Activated CD4-positive, alpha-beta T cell treated with anti-CD3 and anti-CD28 coated beads, Interleukin-2, amount 10 ng/mL, durations not matched to agents 7 days and 5 days (primary cell): ENCODE results near the gene C1orf105. TPM values are rescaled to one million over a fixed set of nuclear protein-coding genes. Genes with fewer than 3 reads are reported as not detected.

Experiments used
- CTCF ChIA-PET: fragments of 350-600 bp; sonication (Branson Sonifier 250); formaldehyde crosslinking; loops from one replicate; lab custom pipeline; 2021; ENCODE audit warnings: antibody characterized with exemption; lab: Charles Lee
- POLR2A ChIA-PET: fragments of 350-600 bp; sonication (Branson Sonifier 250); formaldehyde crosslinking; loops from one replicate; lab custom pipeline; 2021; ENCODE audit warnings: antibody characterized with exemption; lab: Charles Lee
- DNase-seq: peaks from one replicate; pipeline ENCODE4 v3.0.0-alpha.2; 2020
- H3K27ac Mint-ChIP-seq: one replicate; pipeline ENCODE4 v1.8.0; 2021; ENCODE audit warnings: mild to moderate bottlenecking, moderate library complexity, mixed read lengths
- H3K27me3 Mint-ChIP-seq: one replicate; pipeline ENCODE4 v1.8.0; 2021; ENCODE audit warnings: mixed read lengths
- H3K36me3 Mint-ChIP-seq: one replicate; pipeline ENCODE4 v1.8.0; 2021; ENCODE audit warnings: low read depth, mixed read lengths
- H3K4me1 Mint-ChIP-seq: one replicate; pipeline ENCODE4 v1.8.0; 2021; ENCODE audit warnings: mixed read lengths
- H3K4me3 Mint-ChIP-seq: one replicate; pipeline ENCODE4 v1.8.0; 2021; ENCODE audit warnings: mild to moderate bottlenecking, moderate library complexity, mixed read lengths
- H3K9me3 Mint-ChIP-seq: one replicate; pipeline ENCODE4 v1.8.0; 2021; ENCODE audit warnings: mixed read lengths
- total RNA-seq, 2 experiments: library from RNA; stranded (reverse); gene quantifications; one replicate each; pipeline ENCODE4 v1.2.3, GENCODE V29; 2021

The C1orf105 gene
- total RNA-seq, 2 experiments from 2014 or later = not detected

DNA sequence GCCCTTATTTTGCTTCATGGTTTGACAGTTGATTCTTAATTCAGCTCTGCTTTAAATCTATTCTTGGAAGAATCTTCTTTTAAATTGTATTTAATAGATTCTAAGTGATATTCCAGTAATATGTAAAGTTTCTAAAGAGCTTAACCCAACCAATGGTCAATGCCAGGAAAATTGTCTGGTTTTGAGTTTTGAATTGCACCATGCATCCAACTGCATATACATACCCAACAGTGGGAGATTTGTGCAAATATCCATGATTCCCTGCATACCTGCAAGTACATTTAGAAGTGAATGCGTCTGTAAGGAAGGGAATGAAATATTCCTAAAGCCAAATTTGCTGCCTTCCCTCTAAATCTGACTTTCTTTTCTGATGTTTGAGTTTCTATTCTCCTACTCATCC, 35.8 kb upstream of the C1orf105 start:
- Mint-ChIP-seq H3K4me1 (peaks cover 25% of the 10 kb centered on the region), H3K27me3 (peaks cover 2% of the 10 kb centered on the region), H3K27ac (no peak overlapping the region), H3K4me3 (no peak overlapping the region), H3K36me3 (peaks cover 7% of the 10 kb centered on the region), H3K9me3 (peaks cover 3% of the 10 kb centered on the region)
- DNase-seq = no peak
- POLR2A ChIA-PET = no interaction called here
- CTCF ChIA-PET = no interaction called here

DNA sequence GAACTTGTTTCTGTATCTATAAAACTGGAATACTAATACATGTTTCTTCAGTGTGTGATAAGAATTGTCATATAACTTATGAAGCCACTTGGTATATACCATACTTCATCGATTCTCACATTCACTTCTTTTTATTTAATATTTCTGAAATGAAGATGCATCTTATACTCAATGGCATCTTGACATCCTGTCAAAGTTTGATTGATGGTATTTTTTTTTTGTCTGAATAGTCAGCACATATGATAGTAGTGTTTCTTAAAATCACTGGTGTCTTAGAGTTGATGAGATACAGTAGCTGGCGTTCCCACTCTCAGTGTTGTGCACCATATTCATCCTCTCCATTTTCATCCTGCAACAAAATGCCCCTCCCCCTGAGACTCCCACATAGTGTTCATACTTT, 34.4 kb upstream of the C1orf105 start:
- peaks cover 9% of the 10 kb centered on the region for H3K36me3 Mint-ChIP-seq
- no peak overlapping the region for H3K4me3 Mint-ChIP-seq
- CTCF ChIA-PET = interaction anchor here (1.1 kb wide), 1 partner anchor 12 kb away, joined by 3 read pairs; no protein-coding TSS in a partner anchor
- H3K27me3 Mint-ChIP-seq = peaks cover 2% of the 10 kb centered on the region
- DNase-seq = no peak
- POLR2A ChIA-PET = no interaction called here
- peaks cover 18% of the 10 kb centered on the region for H3K4me1 Mint-ChIP-seq
- no peak overlapping the region for H3K27ac Mint-ChIP-seq
- peaks cover 3% of the 10 kb centered on the region for H3K9me3 Mint-ChIP-seq

DNA sequence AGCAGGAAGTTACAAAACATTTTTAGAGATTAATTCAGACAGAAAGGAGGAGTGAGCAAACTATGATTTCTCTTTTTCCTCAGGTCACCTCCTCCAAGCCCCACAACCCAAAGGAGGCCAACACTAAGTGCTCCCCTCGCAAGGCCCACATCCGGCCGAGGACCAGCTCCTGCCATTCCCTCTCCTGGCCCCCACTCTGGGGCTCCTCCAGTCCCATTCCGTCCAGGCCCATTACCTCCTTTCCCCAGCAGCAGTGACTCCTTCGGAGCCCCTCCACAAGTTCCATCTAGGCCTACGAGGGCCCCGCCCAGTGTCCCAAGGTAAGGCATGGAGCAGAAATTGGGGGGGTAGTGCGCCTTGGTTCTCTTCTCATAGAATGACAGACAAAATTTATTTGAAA, 32.0 kb upstream of the C1orf105 start:
- H3K27ac Mint-ChIP-seq = no peak overlapping the region
- H3K4me1 Mint-ChIP-seq = peaks cover 21% of the 10 kb centered on the region
- peaks cover 6% of the 10 kb centered on the region for H3K36me3 Mint-ChIP-seq
- POLR2A ChIA-PET = no interaction called here
- CTCF ChIA-PET = interaction anchor here (0.7 kb wide), 1 partner anchor 78 kb away, joined by 3 read pairs; no protein-coding TSS in a partner anchor
- peaks cover 3% of the 10 kb centered on the region for H3K9me3 Mint-ChIP-seq
- H3K27me3 Mint-ChIP-seq = peaks cover 2% of the 10 kb centered on the region
- no peak for DNase-seq
- H3K4me3 Mint-ChIP-seq = no peak overlapping the region

DNA sequence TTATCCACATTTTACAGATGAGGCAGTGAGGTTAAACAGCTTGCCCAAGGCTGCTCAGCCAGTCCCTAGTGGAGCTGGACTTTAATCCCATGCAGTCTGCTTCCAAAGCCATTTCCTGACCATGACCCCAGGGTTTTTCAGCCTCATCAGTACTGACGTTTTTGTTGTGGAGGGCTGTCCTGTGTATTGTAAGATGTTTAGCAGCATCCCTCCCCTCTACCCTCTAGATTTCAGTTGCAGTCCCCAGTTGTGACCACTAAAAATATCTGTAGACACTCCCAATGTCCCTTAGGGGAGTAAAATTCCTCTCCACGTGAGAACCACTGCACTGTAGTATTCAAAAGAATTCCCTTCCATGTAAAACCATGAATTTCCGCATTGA, 30.2 kb upstream of the C1orf105 start:
- CTCF ChIA-PET = interaction anchor here (0.8 to 2.0 kb wide), 3 partner anchors 9 to 35 kb away, joined by 3 to 6 read pairs (median 4); no protein-coding TSS in a partner anchor
- POLR2A ChIA-PET = no interaction called here
- DNase-seq = no peak
- no peak overlapping the region for H3K27ac Mint-ChIP-seq
- H3K4me1 Mint-ChIP-seq = peaks cover 38% of the 10 kb centered on the region
- no peaks in the 10 kb centered on the region for H3K27me3 Mint-ChIP-seq
- peaks cover 3% of the 10 kb centered on the region for H3K9me3 Mint-ChIP-seq
- H3K4me3 Mint-ChIP-seq = no peak overlapping the region
- peaks cover 7% of the 10 kb centered on the region for H3K36me3 Mint-ChIP-seq

DNA sequence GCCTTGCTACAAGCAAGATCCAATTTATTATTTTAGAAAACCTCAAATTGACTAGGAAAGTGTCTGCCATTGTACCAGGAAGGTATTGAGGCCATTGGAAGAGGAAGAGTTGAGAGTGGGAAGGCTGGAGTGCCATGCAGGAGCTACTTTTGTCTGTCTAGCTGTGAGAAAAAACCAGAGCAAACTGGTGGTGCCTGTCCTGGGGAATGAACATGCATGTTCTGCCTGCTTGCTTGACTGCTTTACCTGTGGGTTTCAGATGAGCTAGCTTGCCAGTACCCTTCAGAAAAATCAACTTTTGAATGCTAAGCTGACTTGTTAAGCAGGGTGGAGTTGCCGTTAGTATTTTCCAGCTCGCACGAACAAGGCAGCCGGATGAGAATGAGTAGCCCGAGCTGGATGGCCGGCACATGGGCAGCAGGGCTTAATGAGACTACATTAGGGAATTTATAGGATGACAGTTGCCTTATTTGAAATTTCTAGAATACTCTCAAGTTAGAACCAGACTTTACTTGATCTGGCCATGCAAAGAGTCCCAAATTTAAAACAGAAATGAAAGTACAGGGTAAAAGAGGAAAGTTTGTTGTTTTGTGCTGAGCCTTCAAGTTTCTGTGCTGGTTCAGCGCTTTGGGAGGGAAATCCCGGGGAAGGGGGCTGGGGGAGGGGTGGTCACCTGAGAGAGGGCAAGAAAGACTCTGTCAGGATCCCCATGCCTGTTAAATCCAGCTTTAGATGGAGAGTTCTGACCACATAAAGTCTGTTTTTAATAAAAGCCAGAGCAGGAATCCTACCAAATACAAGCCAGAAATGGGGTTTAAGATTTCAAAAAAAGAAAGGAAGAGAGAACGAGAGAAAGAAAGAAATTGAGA, 29.6 kb upstream of the C1orf105 start:
- ChIA-PET POLR2A (no interaction called here), CTCF (interaction anchor here (0.8 to 2.0 kb wide), 3 partner anchors 8 to 36 kb away, joined by 3 to 6 read pairs (median 4); no protein-coding TSS in a partner anchor)
- DNase-seq = no peak
- Mint-ChIP-seq H3K27ac (no peak overlapping the region), H3K9me3 (peaks cover 3% of the 10 kb centered on the region), H3K4me3 (no peak overlapping the region), H3K36me3 (peaks cover 7% of the 10 kb centered on the region), H3K4me1 (peaks cover 43% of the 10 kb centered on the region), H3K27me3 (no peaks in the 10 kb centered on the region)

DNA sequence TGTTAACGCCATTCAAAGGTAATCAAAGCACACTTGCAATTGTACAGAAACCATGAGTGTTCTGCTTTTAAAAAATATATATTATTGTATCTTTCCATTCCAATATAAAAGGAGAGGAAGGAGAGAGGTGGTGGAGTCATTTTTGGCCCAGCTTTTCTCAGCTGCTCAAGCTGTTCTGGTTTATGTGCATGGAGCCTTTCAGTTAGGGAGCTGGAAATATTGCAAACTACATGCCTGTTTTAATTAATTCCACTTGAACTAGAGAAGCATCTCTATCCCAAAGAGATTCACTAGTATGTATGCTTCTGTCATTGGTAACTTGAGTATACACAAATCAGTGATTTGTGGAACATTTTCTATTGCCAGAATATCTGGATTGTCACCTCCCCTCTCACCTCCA, 28.5 kb upstream of the C1orf105 start:
- ChIA-PET POLR2A (no interaction called here), CTCF (interaction anchor here (0.7 kb wide), 1 partner anchor 246 kb away, joined by 3 read pairs; no protein-coding TSS in a partner anchor)
- no peaks in the 10 kb centered on the region for H3K27me3 Mint-ChIP-seq
- peaks cover 7% of the 10 kb centered on the region for H3K36me3 Mint-ChIP-seq
- peaks cover 45% of the 10 kb centered on the region for H3K4me1 Mint-ChIP-seq
- peaks cover 1% of the 10 kb centered on the region for H3K9me3 Mint-ChIP-seq
- DNase-seq = no peak
- no peak overlapping the region for H3K4me3 Mint-ChIP-seq
- H3K27ac Mint-ChIP-seq = no peak overlapping the region

DNA sequence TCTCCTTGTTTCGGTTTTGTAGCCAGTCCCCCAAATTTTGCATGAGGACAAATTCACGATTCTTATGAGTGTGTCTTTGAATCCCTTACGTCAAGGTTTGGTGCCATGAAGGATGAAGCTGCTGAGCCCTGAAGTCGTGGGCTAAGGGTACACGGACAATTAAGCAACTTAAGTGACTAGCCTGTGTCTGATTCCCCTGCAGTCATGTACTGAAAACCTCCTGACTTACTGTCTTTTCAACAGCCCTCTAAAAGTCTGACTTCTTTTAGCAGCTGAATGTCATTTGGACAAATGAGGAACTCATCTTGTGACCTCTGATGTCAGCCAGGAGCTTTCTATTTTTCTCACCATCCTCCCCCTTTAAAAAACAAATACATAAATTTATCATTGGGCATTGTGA, 27.1 kb upstream of the C1orf105 start:
- H3K27me3 Mint-ChIP-seq = no peaks in the 10 kb centered on the region
- H3K4me3 Mint-ChIP-seq = no peak overlapping the region
- no peaks in the 10 kb centered on the region for H3K9me3 Mint-ChIP-seq
- H3K27ac Mint-ChIP-seq = peak overlapping the region; percentile 98
- no peak for DNase-seq
- ChIA-PET POLR2A (no interaction called here), CTCF (interaction anchor here (0.6 kb wide), 1 partner anchor 123 kb away, joined by 7 read pairs; no protein-coding TSS in a partner anchor)
- peaks cover 9% of the 10 kb centered on the region for H3K36me3 Mint-ChIP-seq
- H3K4me1 Mint-ChIP-seq = peaks cover 56% of the 10 kb centered on the region

DNA sequence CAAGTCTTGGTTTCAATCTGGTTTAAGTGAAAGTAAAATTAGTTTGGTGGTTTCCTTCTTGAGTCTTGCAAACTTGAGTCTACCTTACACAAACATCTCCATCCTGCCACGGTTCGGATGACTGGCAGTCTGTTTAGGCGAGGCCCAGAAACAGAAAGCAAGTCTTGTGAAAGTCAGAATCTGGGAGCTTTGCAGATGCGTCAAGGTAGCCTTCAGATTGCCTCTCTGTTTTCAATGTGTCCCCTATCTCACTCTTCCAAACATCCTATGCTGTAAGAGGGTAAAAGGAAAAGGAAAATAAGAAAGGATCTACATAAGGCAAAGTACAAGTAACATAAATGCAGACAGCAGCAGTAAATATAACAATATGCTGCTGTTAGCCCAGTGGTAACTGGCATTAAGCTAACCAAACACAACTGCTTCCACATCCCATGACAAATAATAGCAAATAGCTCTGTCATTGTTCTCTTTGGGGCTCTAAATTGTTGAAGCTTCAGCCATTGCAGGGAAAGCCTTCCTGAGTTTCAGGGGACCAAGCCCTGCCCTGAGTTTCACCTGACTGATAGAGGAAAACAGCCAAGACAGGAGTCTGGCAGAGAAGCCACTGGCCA, 26.2 kb upstream of the C1orf105 start:
- no peaks in the 10 kb centered on the region for H3K9me3 Mint-ChIP-seq
- DNase-seq = peak; percentile 87
- peak overlapping the region; percentile 98 for H3K27ac Mint-ChIP-seq
- H3K4me1 Mint-ChIP-seq = peaks cover 65% of the 10 kb centered on the region
- H3K36me3 Mint-ChIP-seq = peaks cover 9% of the 10 kb centered on the region
- ChIA-PET CTCF (interaction anchor here (0.6 to 1.4 kb wide), 10 partner anchors 12 to 323 kb away, joined by 3 to 4 read pairs (median 3); no protein-coding TSS in a partner anchor), POLR2A (interaction anchor here (0.6 to 0.9 kb wide), 5 partner anchors 35 to 240 kb away, joined by 3 to 4 read pairs (median 3); no protein-coding TSS in a partner anchor)
- H3K4me3 Mint-ChIP-seq = peak overlapping the region; percentile 57
- no peaks in the 10 kb centered on the region for H3K27me3 Mint-ChIP-seq

DNA sequence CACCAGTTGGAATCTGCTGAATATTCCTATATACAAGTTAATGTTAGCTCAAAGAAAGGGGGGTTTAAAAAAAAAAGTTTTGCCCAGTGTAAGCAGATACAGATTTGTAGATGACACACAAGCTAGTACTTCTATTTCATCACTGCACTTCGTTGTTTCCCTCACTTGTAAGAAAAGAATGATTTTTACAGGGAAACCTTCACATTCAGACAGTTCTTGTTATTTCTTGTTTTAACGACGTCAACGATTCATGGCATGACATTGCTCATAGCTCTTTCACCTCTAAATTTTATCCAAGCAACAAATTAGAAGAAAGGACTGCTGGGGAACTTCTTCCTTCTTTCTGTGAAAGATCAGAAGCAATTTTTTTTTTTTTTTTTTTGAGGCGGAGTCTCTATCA, 25.7 kb upstream of the C1orf105 start:
- H3K36me3 Mint-ChIP-seq = peaks cover 9% of the 10 kb centered on the region
- peak overlapping the region; percentile 57 for H3K4me3 Mint-ChIP-seq
- ChIA-PET POLR2A (interaction anchor here (0.6 to 0.9 kb wide), 4 partner anchors 36 to 241 kb away, joined by 3 to 4 read pairs (median 4); no protein-coding TSS in a partner anchor), CTCF (interaction anchor here (0.6 to 1.4 kb wide), 11 partner anchors 12 to 322 kb away, joined by 3 to 4 read pairs (median 3); no protein-coding TSS in a partner anchor)
- peak overlapping the region; percentile 98 for H3K27ac Mint-ChIP-seq
- DNase-seq = no peak
- H3K4me1 Mint-ChIP-seq = peaks cover 71% of the 10 kb centered on the region
- H3K9me3 Mint-ChIP-seq = no peaks in the 10 kb centered on the region
- H3K27me3 Mint-ChIP-seq = no peaks in the 10 kb centered on the region

DNA sequence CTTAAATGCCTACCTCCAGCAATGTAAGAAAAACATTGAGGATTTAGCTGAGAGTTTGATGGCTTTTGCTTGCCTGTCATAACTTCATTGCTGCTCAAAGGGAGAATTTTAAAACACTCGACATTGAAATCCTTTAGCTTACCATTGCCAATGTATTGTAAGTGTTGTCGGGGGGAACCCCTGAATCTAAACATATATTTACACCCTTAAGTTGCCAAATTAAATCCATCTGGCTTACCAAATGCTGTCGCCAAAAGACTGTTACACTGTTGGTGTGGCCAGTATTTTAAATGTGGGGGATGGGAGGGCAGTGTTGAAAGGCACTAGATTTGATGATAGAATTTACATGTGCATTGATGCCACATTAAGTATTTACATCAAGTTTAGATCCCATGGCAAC, 24.9 kb upstream of the C1orf105 start:
- DNase-seq = no peak
- H3K27me3 Mint-ChIP-seq = no peaks in the 10 kb centered on the region
- no peak overlapping the region for H3K4me3 Mint-ChIP-seq
- peak overlapping the region; percentile 98 for H3K27ac Mint-ChIP-seq
- no peaks in the 10 kb centered on the region for H3K9me3 Mint-ChIP-seq
- CTCF ChIA-PET = interaction anchor here (0.7 to 1.4 kb wide), 3 partner anchors 40 to 300 kb away, joined by 3 to 4 read pairs (median 3); no protein-coding TSS in a partner anchor
- H3K4me1 Mint-ChIP-seq = peaks cover 76% of the 10 kb centered on the region
- peaks cover 9% of the 10 kb centered on the region for H3K36me3 Mint-ChIP-seq
- POLR2A ChIA-PET = no interaction called here

DNA sequence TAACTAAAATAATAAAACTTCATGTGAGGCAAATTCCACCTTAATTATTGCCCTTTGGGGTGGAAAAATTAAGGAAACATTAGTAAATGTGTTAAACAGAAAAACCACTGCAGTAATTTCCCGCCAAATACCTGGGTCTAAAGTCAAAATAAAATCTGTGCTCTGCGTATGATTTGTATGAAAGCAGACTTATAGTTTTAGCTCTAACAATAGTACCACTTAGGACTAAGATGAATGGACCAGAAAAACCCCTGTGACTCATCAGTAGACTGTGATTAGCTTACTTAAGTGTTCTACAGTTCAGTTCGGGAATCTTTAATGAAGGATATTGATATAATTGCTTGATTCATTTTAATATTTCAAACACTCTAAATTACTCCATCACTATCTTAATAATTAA, 23.3 kb upstream of the C1orf105 start:
- Mint-ChIP-seq H3K4me1 (peaks cover 69% of the 10 kb centered on the region), H3K27me3 (no peaks in the 10 kb centered on the region), H3K9me3 (no peaks in the 10 kb centered on the region), H3K27ac (no peak overlapping the region), H3K4me3 (no peak overlapping the region), H3K36me3 (peaks cover 6% of the 10 kb centered on the region)
- POLR2A ChIA-PET = no interaction called here
- DNase-seq = no peak
- CTCF ChIA-PET = no interaction called here

DNA sequence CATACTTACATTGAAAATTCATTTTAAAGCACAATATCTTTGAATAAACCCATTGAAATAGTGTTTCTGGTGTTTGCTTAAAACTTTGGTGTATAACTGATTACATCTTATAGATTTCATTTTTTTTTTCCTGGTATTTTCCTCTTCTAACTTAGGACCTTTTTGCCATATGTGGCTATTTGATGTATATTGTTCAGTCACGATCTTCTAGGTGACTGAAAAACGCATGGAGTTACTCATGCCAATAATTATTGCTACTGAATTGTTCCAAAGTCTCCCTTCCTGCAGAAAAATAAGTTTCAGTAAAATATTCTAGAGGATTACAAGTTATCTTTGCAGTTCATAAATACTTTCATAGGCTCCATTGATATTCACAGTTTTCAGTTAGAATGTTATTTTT, 22.9 kb upstream of the C1orf105 start:
- H3K9me3 Mint-ChIP-seq = no peaks in the 10 kb centered on the region
- POLR2A ChIA-PET = no interaction called here
- H3K4me1 Mint-ChIP-seq = peaks cover 69% of the 10 kb centered on the region

More for the DNA sequence above, 22.9 kb upstream of the C1orf105 start:
- no peaks in the 10 kb centered on the region for H3K27me3 Mint-ChIP-seq
- H3K36me3 Mint-ChIP-seq = peaks cover 6% of the 10 kb centered on the region
- CTCF ChIA-PET = no interaction called here
- no peak overlapping the region for H3K27ac Mint-ChIP-seq
- no peak overlapping the region for H3K4me3 Mint-ChIP-seq
- no peak for DNase-seq
